BE2C (cell line): Measurements from ENCODE around the gene STRBP.

ENCODE experiments used
- DNase-seq: peaks from one replicate; pipeline ENCODE4 v3.0.0-alpha.2; 2020
- H3K27me3 ChIP-seq: fragments of 250-450 bp; sonication (Bioruptor Pico); 2 replicates; pipeline ENCODE4 v1.5.1; 2020; ENCODE audit warnings: mild to moderate bottlenecking
- H3K36me3 ChIP-seq: fragments of 250-450 bp; sonication (Bioruptor Pico); 2 replicates; pipeline ENCODE4 v1.5.1; 2020; ENCODE audit warnings: mild to moderate bottlenecking
- H3K4me1 ChIP-seq: fragments of 250-450 bp; sonication (Bioruptor Pico); 2 replicates; pipeline ENCODE4 v1.5.1; 2020
- H3K4me3 ChIP-seq: 2 replicates; pipeline ENCODE4 v1.5.1; 2011; ENCODE audit warnings: low read depth, low read length
- H3K9me3 ChIP-seq: fragments of 250-450 bp; sonication (Bioruptor Pico); 2 replicates; pipeline ENCODE4 v1.5.1; 2020
- TF ChIP-seq, protein P1 (sequence below): IDR thresholded peaks from 2 replicates; pipeline ENCODE4 v1.5.1; 2012; ENCODE audit warnings: mild to moderate bottlenecking, low read depth, low read length

Gene STRBP

DNA sequence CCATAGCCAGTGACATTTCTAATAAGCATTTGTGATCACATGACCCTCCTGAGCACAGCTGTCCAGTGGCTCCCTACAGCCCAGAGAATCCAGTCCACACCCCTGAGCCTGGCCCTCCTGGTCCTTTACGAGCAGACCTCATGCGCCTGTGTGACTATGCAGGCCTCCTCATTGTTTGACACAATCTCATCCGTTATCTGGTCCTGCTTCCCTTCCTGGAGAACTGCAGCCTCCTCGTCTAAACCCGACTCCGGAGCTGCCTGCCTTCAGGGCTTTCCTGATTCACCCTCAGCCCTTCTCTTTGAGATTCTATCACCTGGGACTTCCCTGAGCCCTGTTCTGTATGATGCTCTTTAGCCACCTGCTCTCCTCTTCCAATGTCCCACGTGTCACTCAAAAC lies 155.2 kb downstream of the STRBP start:
- no peaks in the 10 kb centered on the region for H3K9me3 ChIP-seq
- no peaks in the 10 kb centered on the region for H3K27me3 ChIP-seq
- DNase-seq, result peak; percentile 75
- H3K4me1 ChIP-seq, result peaks cover 18% of the 10 kb centered on the region
- TF ChIP-seq, protein P1, sequence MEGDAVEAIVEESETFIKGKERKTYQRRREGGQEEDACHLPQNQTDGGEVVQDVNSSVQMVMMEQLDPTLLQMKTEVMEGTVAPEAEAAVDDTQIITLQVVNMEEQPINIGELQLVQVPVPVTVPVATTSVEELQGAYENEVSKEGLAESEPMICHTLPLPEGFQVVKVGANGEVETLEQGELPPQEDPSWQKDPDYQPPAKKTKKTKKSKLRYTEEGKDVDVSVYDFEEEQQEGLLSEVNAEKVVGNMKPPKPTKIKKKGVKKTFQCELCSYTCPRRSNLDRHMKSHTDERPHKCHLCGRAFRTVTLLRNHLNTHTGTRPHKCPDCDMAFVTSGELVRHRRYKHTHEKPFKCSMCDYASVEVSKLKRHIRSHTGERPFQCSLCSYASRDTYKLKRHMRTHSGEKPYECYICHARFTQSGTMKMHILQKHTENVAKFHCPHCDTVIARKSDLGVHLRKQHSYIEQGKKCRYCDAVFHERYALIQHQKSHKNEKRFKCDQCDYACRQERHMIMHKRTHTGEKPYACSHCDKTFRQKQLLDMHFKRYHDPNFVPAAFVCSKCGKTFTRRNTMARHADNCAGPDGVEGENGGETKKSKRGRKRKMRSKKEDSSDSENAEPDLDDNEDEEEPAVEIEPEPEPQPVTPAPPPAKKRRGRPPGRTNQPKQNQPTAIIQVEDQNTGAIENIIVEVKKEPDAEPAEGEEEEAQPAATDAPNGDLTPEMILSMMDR, result no peak
- H3K4me3 ChIP-seq, result no peak overlapping the region
- H3K36me3 ChIP-seq, result peaks cover 14% of the 10 kb centered on the region

DNA sequence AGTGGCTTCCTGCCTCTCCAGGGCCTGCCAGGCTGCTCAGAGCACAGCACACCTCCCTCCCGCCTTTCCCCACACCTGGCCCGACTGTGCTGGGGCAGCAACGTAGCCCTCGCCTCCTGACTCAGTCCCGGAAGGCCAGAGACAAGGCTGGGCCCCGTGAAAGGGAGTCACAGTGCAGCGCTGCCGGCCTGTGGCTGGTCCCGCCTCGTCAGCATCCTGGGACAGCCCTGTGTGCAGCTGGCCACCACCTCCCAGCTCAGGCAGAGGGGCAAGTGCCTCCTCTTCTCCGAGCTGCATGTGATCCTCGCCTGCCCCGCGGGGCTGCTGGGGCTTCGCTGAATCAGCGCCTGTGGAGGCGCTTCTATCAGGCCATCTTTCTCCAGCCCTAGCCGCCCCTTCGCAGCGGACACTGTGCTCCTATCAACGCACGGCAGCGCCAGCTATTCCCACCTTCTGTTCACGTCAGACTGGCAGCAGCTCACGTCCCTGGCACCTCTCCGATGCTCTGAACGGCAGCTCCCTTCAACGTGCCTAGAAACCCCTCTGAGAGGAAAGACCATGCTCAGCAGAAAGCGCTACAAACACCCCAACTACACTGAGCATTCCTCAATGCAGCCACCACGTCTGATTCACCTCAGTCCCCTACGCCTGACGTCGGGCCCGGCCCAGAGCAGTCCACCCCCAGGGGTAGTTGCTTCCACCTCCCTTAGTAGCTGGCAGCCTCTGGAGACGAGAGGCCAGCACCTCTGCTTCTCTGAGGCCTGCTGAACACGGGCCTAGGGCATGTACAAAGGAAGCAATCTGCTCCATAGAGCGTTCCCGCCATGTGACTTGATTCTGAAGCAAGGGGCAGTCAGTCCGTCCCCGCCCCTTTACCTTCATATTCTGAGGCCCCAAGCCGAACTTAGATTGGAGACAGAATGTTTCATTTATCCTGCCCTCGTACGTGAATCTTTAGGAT lies 156.1 kb downstream of the STRBP start:
- DNase-seq, result peak; percentile 71
- TF ChIP-seq, protein P1, result no peak
- no peaks in the 10 kb centered on the region for H3K27me3 ChIP-seq
- H3K4me1 ChIP-seq, result peaks cover 18% of the 10 kb centered on the region
- H3K9me3 ChIP-seq, result no peaks in the 10 kb centered on the region
- H3K4me3 ChIP-seq, result peak overlapping the region; percentile 12
- H3K36me3 ChIP-seq, result peaks cover 20% of the 10 kb centered on the region

DNA sequence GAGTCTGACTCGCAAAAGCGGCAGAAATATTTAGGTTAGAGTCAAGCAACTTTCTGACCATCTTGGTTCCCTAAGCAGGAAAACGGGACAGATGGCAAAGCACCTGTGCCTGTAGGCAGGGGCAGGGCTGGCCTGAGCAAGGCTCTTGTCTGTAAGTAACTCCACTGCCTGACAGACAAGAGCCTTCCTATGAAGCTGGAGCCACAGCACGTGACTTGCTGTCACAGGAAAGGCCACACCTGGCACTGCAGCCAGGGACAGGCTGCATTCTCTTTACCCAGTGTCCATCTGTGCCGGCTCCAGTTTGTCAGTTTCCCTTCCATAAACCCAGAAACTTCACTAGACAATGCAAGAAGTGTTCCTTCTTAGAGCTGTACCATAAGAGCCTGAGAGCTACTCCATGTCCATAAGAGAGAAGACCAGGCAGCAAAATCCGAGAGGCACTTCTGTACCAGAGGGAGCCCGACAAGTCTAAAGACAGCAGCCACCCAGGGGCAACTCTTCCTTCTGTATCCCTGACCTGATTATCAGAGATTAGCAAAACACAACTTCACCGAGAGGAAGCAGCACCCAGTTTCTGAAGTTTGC lies 156.9 kb downstream of the STRBP start:
- Histone ChIP-seq H3K9me3 (no peaks in the 10 kb centered on the region), H3K4me1 (peaks cover 18% of the 10 kb centered on the region), H3K36me3 (peaks cover 20% of the 10 kb centered on the region), H3K4me3 (no peak overlapping the region; the same call in 1 of the 2 replicates), H3K27me3 (no peaks in the 10 kb centered on the region)
- no peak for DNase-seq
- TF ChIP-seq, protein P1, result no peak

DNA sequence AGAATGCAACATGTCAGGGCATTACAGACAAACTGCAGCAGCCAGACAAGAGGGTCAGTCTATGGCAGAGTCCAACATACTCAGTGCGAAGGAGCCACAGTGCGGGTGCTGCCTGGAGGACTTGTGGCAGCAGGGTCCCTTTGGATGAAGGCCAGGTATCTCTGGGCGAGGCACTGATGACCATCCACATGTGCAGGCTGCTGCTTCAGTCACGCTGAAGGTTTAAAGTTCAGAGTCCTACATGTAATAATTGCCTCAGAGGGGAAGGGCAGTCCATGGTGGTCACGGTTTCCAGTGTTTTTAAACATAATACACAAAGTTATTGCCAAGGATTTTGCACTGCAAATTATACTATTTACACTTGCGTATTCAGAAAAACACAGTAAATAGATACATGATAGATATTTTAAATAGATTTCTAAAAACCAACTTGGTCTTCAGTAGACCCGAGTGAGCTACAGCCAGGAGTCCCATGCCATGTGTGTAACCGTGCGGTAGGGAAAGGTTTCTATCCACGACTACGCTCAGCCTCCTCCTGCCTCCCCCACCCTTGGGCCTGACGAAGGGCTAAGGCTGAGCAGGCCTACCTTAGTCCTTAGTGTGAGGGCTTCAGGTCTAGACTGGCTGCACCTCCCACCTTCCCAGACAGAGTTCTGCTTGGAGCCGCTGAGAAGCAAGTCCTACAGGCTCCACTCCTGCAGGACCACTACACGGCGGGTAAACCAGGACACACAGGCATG lies 158.7 kb downstream of the STRBP start:
- Histone ChIP-seq H3K4me3 (no peak overlapping the region), H3K36me3 (peaks cover 23% of the 10 kb centered on the region), H3K4me1 (peaks cover 18% of the 10 kb centered on the region), H3K9me3 (no peaks in the 10 kb centered on the region), H3K27me3 (no peaks in the 10 kb centered on the region)
- TF ChIP-seq, protein P1, result no peak
- no peak for DNase-seq

DNA sequence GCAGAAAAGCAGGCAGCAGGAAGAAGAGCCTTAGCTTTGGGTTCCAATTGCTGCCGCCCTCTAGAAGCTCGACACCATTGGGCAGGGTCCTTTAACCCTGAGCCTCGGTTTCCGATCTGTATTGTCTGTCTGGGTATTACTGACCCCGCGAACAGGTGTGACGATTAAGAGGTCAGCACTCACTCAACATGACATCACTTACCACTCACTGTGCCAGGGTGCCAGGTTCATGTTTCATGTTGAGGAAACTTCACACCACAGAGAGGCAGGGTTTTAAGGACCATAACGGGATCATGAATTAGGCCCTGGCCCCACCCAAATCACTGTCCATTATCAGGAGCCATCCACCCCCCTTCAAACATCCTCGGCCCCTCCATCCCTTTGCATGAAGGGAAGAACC lies 159.4 kb downstream of the STRBP start:
- H3K36me3 ChIP-seq, result peaks cover 23% of the 10 kb centered on the region
- TF ChIP-seq, protein P1, result no peak
- no peak overlapping the region for H3K4me3 ChIP-seq

More for the DNA sequence above, 159.4 kb downstream of the STRBP start:
- no peak for DNase-seq
- no peaks in the 10 kb centered on the region for H3K9me3 ChIP-seq
- H3K27me3 ChIP-seq, result no peaks in the 10 kb centered on the region
- H3K4me1 ChIP-seq, result peaks cover 18% of the 10 kb centered on the region
